ENCODE results near the gene PHACTR2.

The PHACTR2 gene

GRCh38 chr6:143746202-143747119 lies 68.7 kb downstream of the PHACTR2 start:
- peaks cover 68% of the 10 kb centered on the region for H3K4me1 Mint-ChIP-seq
- H3K36me3 Mint-ChIP-seq (ENCODE audit: low read depth): no peaks in the 10 kb centered on the region

DNA sequence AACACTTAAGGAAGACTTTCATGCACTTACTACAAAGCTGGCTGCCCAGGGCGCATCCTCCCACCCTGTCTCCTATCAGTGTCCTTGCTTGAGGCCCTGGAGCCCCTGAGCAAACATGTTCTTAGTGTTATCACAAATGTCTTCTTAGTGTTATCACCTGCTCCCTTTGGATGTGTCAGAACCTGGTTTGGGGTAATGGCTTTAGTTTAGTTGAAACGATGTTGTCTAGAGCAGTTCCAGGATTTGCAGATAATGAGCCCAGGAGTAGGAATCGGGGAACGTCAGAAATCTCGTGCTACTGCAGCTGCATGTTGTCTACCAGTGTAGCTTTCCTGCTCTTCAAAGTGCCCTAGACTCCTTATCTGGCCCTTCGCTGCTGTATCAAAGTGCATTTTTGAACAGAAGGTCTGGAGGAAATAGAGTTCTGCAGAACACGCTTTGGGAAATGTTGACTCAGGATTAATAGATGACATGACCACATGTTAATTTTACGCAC lies 69.6 kb downstream of the PHACTR2 start:
- H3K9me3 Mint-ChIP-seq: no peaks in the 10 kb centered on the region
- TF ChIP-seq, protein P1, sequence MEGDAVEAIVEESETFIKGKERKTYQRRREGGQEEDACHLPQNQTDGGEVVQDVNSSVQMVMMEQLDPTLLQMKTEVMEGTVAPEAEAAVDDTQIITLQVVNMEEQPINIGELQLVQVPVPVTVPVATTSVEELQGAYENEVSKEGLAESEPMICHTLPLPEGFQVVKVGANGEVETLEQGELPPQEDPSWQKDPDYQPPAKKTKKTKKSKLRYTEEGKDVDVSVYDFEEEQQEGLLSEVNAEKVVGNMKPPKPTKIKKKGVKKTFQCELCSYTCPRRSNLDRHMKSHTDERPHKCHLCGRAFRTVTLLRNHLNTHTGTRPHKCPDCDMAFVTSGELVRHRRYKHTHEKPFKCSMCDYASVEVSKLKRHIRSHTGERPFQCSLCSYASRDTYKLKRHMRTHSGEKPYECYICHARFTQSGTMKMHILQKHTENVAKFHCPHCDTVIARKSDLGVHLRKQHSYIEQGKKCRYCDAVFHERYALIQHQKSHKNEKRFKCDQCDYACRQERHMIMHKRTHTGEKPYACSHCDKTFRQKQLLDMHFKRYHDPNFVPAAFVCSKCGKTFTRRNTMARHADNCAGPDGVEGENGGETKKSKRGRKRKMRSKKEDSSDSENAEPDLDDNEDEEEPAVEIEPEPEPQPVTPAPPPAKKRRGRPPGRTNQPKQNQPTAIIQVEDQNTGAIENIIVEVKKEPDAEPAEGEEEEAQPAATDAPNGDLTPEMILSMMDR (IDR thresholded peaks at IDR 0.05; ENCODE audit: unreplicated experiment in 3 of 3): no peak
- H3K36me3 Mint-ChIP-seq (ENCODE audit: low read depth): no peaks in the 10 kb centered on the region
- no peak overlapping the region for H3K4me3 Mint-ChIP-seq
- no peaks in the 10 kb centered on the region for H3K27me3 Mint-ChIP-seq (ENCODE audit: low read depth)
- peaks cover 72% of the 10 kb centered on the region for H3K4me1 Mint-ChIP-seq
- H3K27ac Mint-ChIP-seq: peak overlapping the region in 2 of 3 experiments; percentile 85 to 97

More at GRCh38 chr6:143746202-143747119, 68.7 kb downstream of the PHACTR2 start:
- Mint-ChIP-seq H3K9me3 (no peaks in the 10 kb centered on the region), H3K4me3 (peak overlapping the region in 2 of 3 experiments; percentile 1 to 19), H3K27me3 (ENCODE audit: low read depth) (no peaks in the 10 kb centered on the region), H3K27ac (peak overlapping the region; percentile 93 to 97 (median 96))
- TF ChIP-seq, protein P1 (IDR thresholded peaks at IDR 0.05; ENCODE audit: unreplicated experiment in 3 of 3): no peak

GRCh38 chr6:143749891-143750290 lies 72.1 kb downstream of the PHACTR2 start:
- TF ChIP-seq, protein P1 (IDR thresholded peaks at IDR 0.05; ENCODE audit: unreplicated experiment in 3 of 3): no peak
- peaks cover 50% of the 10 kb centered on the region for H3K4me1 Mint-ChIP-seq

GRCh38 chr6:143750877-143751276 lies 73.1 kb downstream of the PHACTR2 start:
- TF ChIP-seq, protein P1 (IDR thresholded peaks at IDR 0.05; ENCODE audit: unreplicated experiment in 3 of 3): no peak
- Mint-ChIP-seq H3K27ac (peak overlapping the region; percentile 23 to 54 (median 37)), H3K27me3 (ENCODE audit: low read depth) (no peaks in the 10 kb centered on the region), H3K9me3 (no peaks in the 10 kb centered on the region), H3K36me3 (ENCODE audit: low read depth) (peaks cover 2% of the 10 kb centered on the region), H3K4me1 (peaks cover 40% of the 10 kb centered on the region), H3K4me3 (no peak overlapping the region)

More at GRCh38 chr6:143749891-143750290, 72.1 kb downstream of the PHACTR2 start:
- Mint-ChIP-seq H3K27me3 (ENCODE audit: low read depth) (no peaks in the 10 kb centered on the region), H3K36me3 (ENCODE audit: low read depth) (no peaks in the 10 kb centered on the region), H3K27ac (no peak overlapping the region), H3K4me3 (no peak overlapping the region), H3K9me3 (no peaks in the 10 kb centered on the region)

DNA sequence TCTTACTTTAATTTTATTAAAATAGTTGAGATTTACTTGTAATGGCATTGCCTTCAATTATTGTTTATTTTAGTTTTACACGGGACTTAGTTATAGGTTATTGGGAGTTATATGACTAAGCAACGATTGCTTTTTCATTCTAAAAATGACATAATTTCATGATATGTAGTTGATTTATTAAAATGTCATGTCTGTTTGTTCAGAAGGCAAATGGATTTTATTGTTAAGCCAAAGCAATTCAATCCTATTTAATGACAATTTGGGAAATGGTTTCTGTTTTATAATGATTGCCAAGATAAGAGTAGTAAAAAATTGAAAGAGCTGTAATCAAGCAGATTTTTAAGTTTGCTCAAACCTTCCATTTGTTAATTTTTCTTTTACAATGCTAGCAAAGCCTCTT lies 74.7 kb downstream of the PHACTR2 start:
- peaks cover 26% of the 10 kb centered on the region for H3K4me1 Mint-ChIP-seq
- no peaks in the 10 kb centered on the region for H3K27me3 Mint-ChIP-seq (ENCODE audit: low read depth)
- no peak overlapping the region for H3K27ac Mint-ChIP-seq
- H3K9me3 Mint-ChIP-seq: no peaks in the 10 kb centered on the region
- TF ChIP-seq, protein P1 (IDR thresholded peaks at IDR 0.05; ENCODE audit: unreplicated experiment in 3 of 3): no peak
- H3K36me3 Mint-ChIP-seq (ENCODE audit: low read depth): peaks cover 7% of the 10 kb centered on the region
- H3K4me3 Mint-ChIP-seq: no peak overlapping the region

All from nephron (organoid).